SK-N-SH (cell line): ENCODE results near the gene WDR53. TPM values are rescaled to one million over a fixed set of nuclear protein-coding genes. Genes with fewer than 3 reads are reported as not detected.

Source experiments
- CTCF ChIA-PET: fragments of 300-600, 350-600 bp; formaldehyde crosslinking; extraction: SDS; loops from one replicate; lab custom pipeline; 2021; lab: Yijun Ruan, JAX
- POLR2A ChIA-PET: fragments of 350-600 bp; sonication (Branson Sonifier 250); formaldehyde crosslinking; extraction: SDS; loops from one replicate; lab custom pipeline; 2020; ENCODE audit warnings: antibody characterized with exemption, inconsistent platforms; lab: Yijun Ruan, JAX
- DNase-seq: peaks from one replicate; pipeline ENCODE4 v3.0.0; 2012
- H2AFZ ChIP-seq: fragments of 200-600 bp; sonication (generic); 2 replicates; pipeline ENCODE4 v1.8.1; 2016; ENCODE audit warnings: antibody characterized with exemption, mild to moderate bottlenecking, low read depth
- H3F3A ChIP-seq: fragments of 200-600 bp; sonication (generic); replicated peaks from 2 replicates; pipeline ENCODE3; 2016; ENCODE audit warnings: antibody characterized with exemption, mild to moderate bottlenecking; ENCODE audit not compliant: insufficient read depth
- H3K27ac ChIP-seq, 2 experiments: fragments of 200-500 bp in 1 of 2; fragments of 200-600 bp in 1 of 2; sonication (Bioruptor generic) in 1 of 2; sonication (generic), shearing (Covaris generic) in 1 of 2; 2 replicates each; pipeline versions ENCODE4 v1.5.1 to v1.6.1; 2014 to 2016; ENCODE audit warnings: low read depth in 2 of 2, inconsistent platforms in 1 of 2, low read length in 1 of 2, mild to moderate bottlenecking in 1 of 2, mixed read lengths in 1 of 2
- H3K27me3 ChIP-seq: fragments of 200-600 bp; sonication (generic), shearing (Covaris generic); 2 replicates; pipeline ENCODE4 v1.6.1; 2016; ENCODE audit warnings: mixed run types; ENCODE audit not compliant: insufficient read depth
- H3K36me3 ChIP-seq, 2 experiments: fragments of 200-500 bp in 1 of 2; fragments of 200-600 bp in 1 of 2; sonication (Bioruptor generic) in 1 of 2; sonication (generic) in 1 of 2; replicated peaks in 1 of 2; 2 replicates each; pipeline versions ENCODE3 to v1.5.1; 2014 to 2016; ENCODE audit warnings: low read length in 1 of 2, mild to moderate bottlenecking in 1 of 2; ENCODE audit not compliant: insufficient read depth in 2 of 2, control insufficient read depth in 1 of 2
- H3K4me1 ChIP-seq, 2 experiments: fragments of 200-500 bp in 1 of 2; fragments of 200-600 bp in 1 of 2; sonication (Bioruptor generic) in 1 of 2; sonication (generic), shearing (Covaris generic) in 1 of 2; 2 replicates each; pipeline versions ENCODE4 v1.5.1 to v1.6.1; 2014 to 2016; ENCODE audit warnings: low read depth in 1 of 2, low read length in 1 of 2, mixed run types in 1 of 2; ENCODE audit not compliant: insufficient read depth in 2 of 2, control insufficient read depth in 1 of 2
- H3K4me2 ChIP-seq: fragments of 200-600 bp; sonication (generic), shearing (Covaris generic); 2 replicates; pipeline ENCODE4 v1.6.1; 2017; ENCODE audit warnings: mixed run types
- H3K4me3 ChIP-seq, 2 experiments: fragments of 200-500 bp in 1 of 2; fragments of 200-600 bp in 1 of 2; sonication (Bioruptor generic) in 1 of 2; sonication (generic), shearing (Covaris generic) in 1 of 2; 2 replicates each; pipeline versions ENCODE4 v1.5.1 to v1.8.1; 2014 to 2016; ENCODE audit warnings: low read depth in 2 of 2, inconsistent platforms in 1 of 2, low read length in 1 of 2, mild to moderate bottlenecking in 1 of 2, mixed read lengths in 1 of 2, moderate library complexity in 1 of 2
- H3K79me2 ChIP-seq: fragments of 200-600 bp; sonication (generic); 2 replicates; pipeline ENCODE4 v1.8.1; 2017; ENCODE audit warnings: mild to moderate bottlenecking; ENCODE audit not compliant: insufficient read depth
- H3K9ac ChIP-seq: fragments of 200-600 bp; sonication (generic); 2 replicates; pipeline ENCODE4 v1.6.1; 2017; ENCODE audit warnings: mixed run types
- H3K9me2 ChIP-seq: fragments of 200-600 bp; sonication (generic); 2 replicates; pipeline ENCODE4 v1.6.1; 2017; ENCODE audit warnings: mixed run types
- H3K9me3 ChIP-seq: fragments of 200-600 bp; sonication (generic); 2 replicates; pipeline ENCODE4 v1.6.1; 2017; ENCODE audit warnings: mixed run types, mild to moderate bottlenecking, moderate library complexity
- H4K20me1 ChIP-seq: fragments of 200-600 bp; sonication (generic); 2 replicates; pipeline ENCODE4 v1.6.1; 2017; ENCODE audit warnings: mild to moderate bottlenecking, mixed run types; ENCODE audit not compliant: insufficient read depth
- MXI1 ChIP-seq: IDR thresholded peaks from 2 replicates; pipeline ENCODE4 v1.6.1; 2012; ENCODE audit warnings: mild to moderate bottlenecking, low read depth, low read length, improper control_type of control experiment
- RAD21 ChIP-seq: IDR thresholded peaks from 2 replicates; pipeline ENCODE4 v1.6.1; 2012; ENCODE audit warnings: mild to moderate bottlenecking, low read length
- SMC3 ChIP-seq: IDR thresholded peaks from 2 replicates; pipeline ENCODE4 v1.6.1; 2012; ENCODE audit warnings: low read depth, low read length, improper control_type of control experiment
- TAF1 ChIP-seq: IDR thresholded peaks from 2 replicates; pipeline ENCODE4 v1.6.1; 2012; ENCODE audit warnings: low read depth, mild to moderate bottlenecking, low read length, moderate library complexity, borderline replicate concordance
- WGBS: methylation state at CpG from one replicate; pipeline ENCODE4 v1.1.6; 2017; ENCODE audit warnings: low lambda C conversion rate; 5-methylcytosine and 5-hydroxymethylcytosine counted together
- polyA plus RNA-seq, 3 experiments: library from polyadenylated mRNA; depleted of rRNA; stranded (reverse); fragments of >200 nt; gene quantifications; 2 replicates each; pipeline ENCODE4 v1.2.3, GENCODE V29; 2012
- TF ChIP-seq, protein P1 (sequence below): IDR thresholded peaks from 2 replicates; pipeline ENCODE4 v1.6.1; 2012; ENCODE audit warnings: mild to moderate bottlenecking, low read depth, low read length, moderate library complexity
- TF ChIP-seq, protein P2 (sequence below): fragments of 200-600 bp; sonication (generic); IDR thresholded peaks from 2 replicates; pipeline ENCODE4 v1.6.1; 2017; ENCODE audit warnings: antibody characterized with exemption, mild to moderate bottlenecking, moderate library complexity
- TF ChIP-seq, protein P3 (sequence below): fragments of 150-350 bp; IDR thresholded peaks from 2 replicates; pipeline ENCODE4 v1.6.1; 2017; ENCODE audit warnings: antibody characterized with exemption, low read length, low read depth, borderline replicate concordance

Gene WDR53
- polyA plus RNA-seq, 1 of the 3 experiments (the other 2 are of a cell fraction), result 7.0 TPM

DNA sequence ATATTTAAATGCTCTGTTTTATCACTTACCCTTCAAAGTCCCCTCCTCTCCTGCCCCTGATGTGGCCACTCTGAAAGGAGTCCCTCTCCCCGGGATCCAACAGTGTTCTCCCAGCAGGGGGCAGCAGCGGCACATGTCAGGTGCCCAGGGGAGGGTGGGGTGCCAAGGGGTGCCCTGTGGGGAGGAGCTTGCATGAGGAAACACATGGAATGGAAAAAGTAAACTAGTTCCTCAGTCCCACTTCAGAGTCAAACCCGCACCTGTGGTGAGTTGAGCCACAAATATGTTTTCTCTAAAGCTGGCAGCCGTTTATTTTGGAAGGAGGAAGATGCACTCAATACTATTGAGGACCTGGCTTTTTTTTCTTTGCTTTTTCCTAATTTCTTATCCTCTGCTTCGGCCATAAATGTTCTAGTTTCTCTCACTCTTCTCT is 41.0 kb upstream of the WDR53 start:
- TF ChIP-seq, protein P1, sequence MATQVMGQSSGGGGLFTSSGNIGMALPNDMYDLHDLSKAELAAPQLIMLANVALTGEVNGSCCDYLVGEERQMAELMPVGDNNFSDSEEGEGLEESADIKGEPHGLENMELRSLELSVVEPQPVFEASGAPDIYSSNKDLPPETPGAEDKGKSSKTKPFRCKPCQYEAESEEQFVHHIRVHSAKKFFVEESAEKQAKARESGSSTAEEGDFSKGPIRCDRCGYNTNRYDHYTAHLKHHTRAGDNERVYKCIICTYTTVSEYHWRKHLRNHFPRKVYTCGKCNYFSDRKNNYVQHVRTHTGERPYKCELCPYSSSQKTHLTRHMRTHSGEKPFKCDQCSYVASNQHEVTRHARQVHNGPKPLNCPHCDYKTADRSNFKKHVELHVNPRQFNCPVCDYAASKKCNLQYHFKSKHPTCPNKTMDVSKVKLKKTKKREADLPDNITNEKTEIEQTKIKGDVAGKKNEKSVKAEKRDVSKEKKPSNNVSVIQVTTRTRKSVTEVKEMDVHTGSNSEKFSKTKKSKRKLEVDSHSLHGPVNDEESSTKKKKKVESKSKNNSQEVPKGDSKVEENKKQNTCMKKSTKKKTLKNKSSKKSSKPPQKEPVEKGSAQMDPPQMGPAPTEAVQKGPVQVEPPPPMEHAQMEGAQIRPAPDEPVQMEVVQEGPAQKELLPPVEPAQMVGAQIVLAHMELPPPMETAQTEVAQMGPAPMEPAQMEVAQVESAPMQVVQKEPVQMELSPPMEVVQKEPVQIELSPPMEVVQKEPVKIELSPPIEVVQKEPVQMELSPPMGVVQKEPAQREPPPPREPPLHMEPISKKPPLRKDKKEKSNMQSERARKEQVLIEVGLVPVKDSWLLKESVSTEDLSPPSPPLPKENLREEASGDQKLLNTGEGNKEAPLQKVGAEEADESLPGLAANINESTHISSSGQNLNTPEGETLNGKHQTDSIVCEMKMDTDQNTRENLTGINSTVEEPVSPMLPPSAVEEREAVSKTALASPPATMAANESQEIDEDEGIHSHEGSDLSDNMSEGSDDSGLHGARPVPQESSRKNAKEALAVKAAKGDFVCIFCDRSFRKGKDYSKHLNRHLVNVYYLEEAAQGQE, result no peak
- TF ChIP-seq RAD21 (peak; percentile 90), TAF1 (no peak), SMC3 (peak; percentile 78), MXI1 (0 out of 2 replicates have a peak, but pooled peaks have one; percentile 33)
- TF ChIP-seq, protein P2, sequence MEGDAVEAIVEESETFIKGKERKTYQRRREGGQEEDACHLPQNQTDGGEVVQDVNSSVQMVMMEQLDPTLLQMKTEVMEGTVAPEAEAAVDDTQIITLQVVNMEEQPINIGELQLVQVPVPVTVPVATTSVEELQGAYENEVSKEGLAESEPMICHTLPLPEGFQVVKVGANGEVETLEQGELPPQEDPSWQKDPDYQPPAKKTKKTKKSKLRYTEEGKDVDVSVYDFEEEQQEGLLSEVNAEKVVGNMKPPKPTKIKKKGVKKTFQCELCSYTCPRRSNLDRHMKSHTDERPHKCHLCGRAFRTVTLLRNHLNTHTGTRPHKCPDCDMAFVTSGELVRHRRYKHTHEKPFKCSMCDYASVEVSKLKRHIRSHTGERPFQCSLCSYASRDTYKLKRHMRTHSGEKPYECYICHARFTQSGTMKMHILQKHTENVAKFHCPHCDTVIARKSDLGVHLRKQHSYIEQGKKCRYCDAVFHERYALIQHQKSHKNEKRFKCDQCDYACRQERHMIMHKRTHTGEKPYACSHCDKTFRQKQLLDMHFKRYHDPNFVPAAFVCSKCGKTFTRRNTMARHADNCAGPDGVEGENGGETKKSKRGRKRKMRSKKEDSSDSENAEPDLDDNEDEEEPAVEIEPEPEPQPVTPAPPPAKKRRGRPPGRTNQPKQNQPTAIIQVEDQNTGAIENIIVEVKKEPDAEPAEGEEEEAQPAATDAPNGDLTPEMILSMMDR, result peak; percentile 85
- TF ChIP-seq, protein P3, sequence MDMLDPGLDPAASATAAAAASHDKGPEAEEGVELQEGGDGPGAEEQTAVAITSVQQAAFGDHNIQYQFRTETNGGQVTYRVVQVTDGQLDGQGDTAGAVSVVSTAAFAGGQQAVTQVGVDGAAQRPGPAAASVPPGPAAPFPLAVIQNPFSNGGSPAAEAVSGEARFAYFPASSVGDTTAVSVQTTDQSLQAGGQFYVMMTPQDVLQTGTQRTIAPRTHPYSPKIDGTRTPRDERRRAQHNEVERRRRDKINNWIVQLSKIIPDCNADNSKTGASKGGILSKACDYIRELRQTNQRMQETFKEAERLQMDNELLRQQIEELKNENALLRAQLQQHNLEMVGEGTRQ, result no peak
- TF ChIP-seq, all 33 proteins: peak for 4
- peak; percentile 92 for DNase-seq
- peak overlapping the region; percentile 34; the same call in 1 of the 2 replicates for H2AFZ ChIP-seq
- H3K27me3 ChIP-seq, result no peaks in the 10 kb centered on the region
- ChIA-PET CTCF (interaction anchor here (0.5 to 4.6 kb wide), 33 partner anchors 8 to 369 kb away, joined by 3 to 54 read pairs (median 4); partner anchors contain the start of gene NCBP2), POLR2A (no interaction called here)
- H3K27ac ChIP-seq, result no peak overlapping the region
- H3K9me2 ChIP-seq, result no peaks in the 10 kb centered on the region
- H3K79me2 ChIP-seq, result no peaks in the 10 kb centered on the region
- no peaks in the 10 kb centered on the region for H3F3A ChIP-seq
- no peak overlapping the region; a peak in 1 of 4 replicates for H3K4me3 ChIP-seq
- H3K4me1 ChIP-seq, result peaks cover 7 to 9% of the 10 kb centered on the region in 2 experiments; a peak in 2 of 4 replicates
- H3K4me2 ChIP-seq, result no peak overlapping the region
- 0 out of 2 replicates have a peak, but pooled peaks cover 3% of the 10 kb centered on the region for H3K9me3 ChIP-seq
- no peak overlapping the region for H3K9ac ChIP-seq
- no peaks in the 10 kb centered on the region for H3K36me3 ChIP-seq
- H4K20me1 ChIP-seq, result no peaks in the 10 kb centered on the region
- WGBS, result 38% methylated on average over 5 of the region's 5 CpGs

DNA sequence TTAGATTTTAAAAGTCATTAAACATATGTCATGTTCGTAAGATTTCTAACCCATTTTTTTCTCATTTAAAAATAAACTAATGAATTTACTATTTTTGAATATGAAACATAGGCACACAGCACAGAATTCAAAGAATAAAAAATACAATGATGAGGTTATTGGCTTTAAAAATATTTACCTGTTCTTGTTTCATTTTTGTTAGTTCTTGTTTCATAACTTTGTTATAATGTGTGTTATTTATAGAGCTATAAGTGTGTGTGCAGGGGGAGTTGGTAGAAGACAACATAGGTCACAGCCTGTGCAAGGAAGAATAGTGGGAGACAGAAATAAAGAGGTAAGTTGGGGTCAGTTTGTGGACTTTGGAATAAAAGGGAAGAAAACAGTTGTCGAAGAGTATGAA is 40.3 kb upstream of the WDR53 start:
- H3K27me3 ChIP-seq, result no peaks in the 10 kb centered on the region
- no peak overlapping the region for H3K4me2 ChIP-seq
- peaks cover 7 to 9% of the 10 kb centered on the region in 2 experiments; a peak in 2 of 4 replicates for H3K4me1 ChIP-seq
- DNase-seq, result no peak
- H3F3A ChIP-seq, result no peaks in the 10 kb centered on the region
- H2AFZ ChIP-seq, result no peak overlapping the region
- H3K4me3 ChIP-seq, result no peak overlapping the region
- ChIA-PET POLR2A (no interaction called here), CTCF (interaction anchor here (0.6 to 4.6 kb wide), 18 partner anchors 9 to 361 kb away, joined by 3 to 54 read pairs (median 6); partner anchors contain the start of genes CEP19, NCBP2 and PIGX)
- H3K9me2 ChIP-seq, result no peaks in the 10 kb centered on the region
- TF ChIP-seq, protein P1, result no peak
- no peak overlapping the region for H3K9ac ChIP-seq
- H3K36me3 ChIP-seq, result no peaks in the 10 kb centered on the region
- H3K27ac ChIP-seq, result no peak overlapping the region
- no peaks in the 10 kb centered on the region for H4K20me1 ChIP-seq
- WGBS, result 82% methylated on average over 2 of the region's 2 CpGs
- no peaks in the 10 kb centered on the region for H3K79me2 ChIP-seq
- 0 out of 2 replicates have a peak, but pooled peaks cover 3% of the 10 kb centered on the region for H3K9me3 ChIP-seq
